ENCODE measurements around the gene UBE2C. TPM values are rescaled to one million over a fixed set of nuclear protein-coding genes. Genes with fewer than 3 reads are reported as not detected.
A peak's percentile ranks its signal among the peaks of the same experiment; 100 is the strongest.
"Not testable (repeated sequence)": the region's sequence is repeated elsewhere in the genome, so short reads cannot be mapped to it uniquely, and the experiment has no call there.

The UBE2C gene
- total RNA-seq, 2 experiments from 2014 or later, result 192 to 196 TPM

DNA sequence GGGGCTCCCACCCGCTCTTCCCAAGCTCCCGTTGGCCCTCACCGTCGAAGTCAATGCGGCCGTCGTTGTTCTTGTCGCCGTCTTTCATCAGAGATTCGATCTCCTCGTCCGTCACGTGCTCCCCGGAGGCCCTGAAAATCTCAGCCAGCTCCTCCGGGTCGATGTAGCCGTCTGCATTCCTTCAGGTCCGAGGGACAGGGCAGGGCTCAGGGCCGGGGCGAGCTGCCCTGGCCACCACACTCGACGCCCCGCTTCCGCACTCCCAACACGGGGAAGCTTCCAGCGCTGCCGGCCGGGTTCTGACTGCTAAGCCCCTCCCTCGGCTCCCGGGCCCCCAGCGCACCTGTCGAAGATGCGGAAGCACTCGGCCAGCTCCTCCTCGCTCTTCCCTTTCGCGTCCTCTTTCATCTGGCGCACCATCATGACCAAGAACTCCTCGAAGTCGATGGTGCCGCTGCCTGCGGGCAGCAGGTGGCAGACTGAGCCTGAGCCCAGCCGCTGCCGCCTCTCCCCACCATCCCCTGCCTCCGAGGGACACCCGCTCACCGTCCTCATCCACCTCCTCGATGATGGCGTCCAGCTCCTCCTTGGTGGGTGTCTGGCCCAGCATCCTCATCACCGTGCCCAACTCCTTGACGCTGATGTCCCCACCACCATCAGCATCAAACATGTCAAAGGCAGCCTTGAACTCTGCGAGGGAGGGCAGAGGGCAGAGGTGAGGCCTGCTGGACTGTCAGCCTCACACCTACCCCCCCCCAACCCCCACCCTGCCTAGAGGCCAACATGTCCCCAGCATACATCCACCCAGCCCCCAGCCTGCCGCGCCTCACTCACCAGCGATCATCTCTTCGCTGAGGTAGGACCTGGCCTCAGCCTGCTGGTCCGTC lies 11.7 kb downstream of the UBE2C start:
- Mint-ChIP-seq H3K4me3 (peak overlapping the region; percentile 48), H3K27me3 (peaks cover 23% of the 10 kb centered on the region), H3K27ac (no peak overlapping the region), H3K4me1 (ENCODE audit: low read depth) (peaks cover 14% of the 10 kb centered on the region), H3K36me3 (no peaks in the 10 kb centered on the region), H3K9me3 (no peaks in the 10 kb centered on the region)
- POLR2A ChIA-PET, result interaction anchor here (1.3 kb wide), 1 partner anchor 11 kb away, joined by 4 read pairs; no protein-coding TSS in a partner anchor
- DNase-seq, result peak; percentile 72
- intact Hi-C loops (cut with micrococcal nuclease), result no loop called here
- CTCF ChIA-PET, result interaction anchor here (0.7 to 3.1 kb wide), 18 partner anchors 10 to 351 kb away, joined by 3 to 15 read pairs (median 4); partner anchors contain the start of genes PCIF1, SNX21, UBE2C and ZSWIM1

GRCh38 chr20:45826381-45827019 lies 14.1 kb downstream of the UBE2C start:
- DNase-seq, result no peak
- Mint-ChIP-seq H3K27ac (no peak overlapping the region), H3K36me3 (no peaks in the 10 kb centered on the region), H3K4me1 (ENCODE audit: low read depth) (peaks cover 14% of the 10 kb centered on the region), H3K4me3 (no peak overlapping the region), H3K27me3 (peaks cover 23% of the 10 kb centered on the region), H3K9me3 (no peaks in the 10 kb centered on the region)
- intact Hi-C loops (cut with micrococcal nuclease), result no loop called here
- ChIA-PET CTCF (interaction anchor here (0.9 to 3.1 kb wide), 2 partner anchors 107 to 143 kb away, joined by 6 to 14 read pairs; no protein-coding TSS in a partner anchor), POLR2A (no interaction called here)

- no peak within 1 kb of the TSS for H3K4me3 Mint-ChIP-seq
- H3K36me3 Mint-ChIP-seq, result no peaks in the 10 kb centered on the region
- no peaks in the 10 kb centered on the region for H3K9me3 Mint-ChIP-seq
- H3K27ac Mint-ChIP-seq, result no peak within 1 kb of the TSS
- H3K27me3 Mint-ChIP-seq, result peaks cover 19% of the 10 kb centered on the region
- CTCF ChIA-PET, result interaction anchor here (0.9 kb wide), 1 partner anchor 107 kb away, joined by 6 read pairs; no protein-coding TSS in a partner anchor
- intact Hi-C loops (cut with micrococcal nuclease), result no loop called here
- DNase-seq, result no peak
- H3K4me1 Mint-ChIP-seq (ENCODE audit: low read depth), result peaks cover 14% of the 10 kb centered on the region
- POLR2A ChIA-PET, result no interaction called here
These were observed 14.7 kb downstream of the UBE2C start, which contains the start of gene TNNC2 for GRCh38 chr20:45827030-45827652. TSS of gene TNNC2 (minus strand) at chr20:45827312. CDS start at chr20:45827248, 64 bp downstream.

GRCh38 chr20:45827712-45828111 lies 15.3 kb downstream of the UBE2C start:
- Mint-ChIP-seq H3K4me1 (ENCODE audit: low read depth) (peaks cover 14% of the 10 kb centered on the region), H3K36me3 (no peaks in the 10 kb centered on the region), H3K27me3 (peaks cover 15% of the 10 kb centered on the region), H3K9me3 (no peaks in the 10 kb centered on the region), H3K4me3 (no peak overlapping the region), H3K27ac (no peak overlapping the region)
- ChIA-PET CTCF (no interaction called here), POLR2A (no interaction called here)
- DNase-seq, result no peak
- intact Hi-C loops (cut with micrococcal nuclease), result no loop called here

DNA sequence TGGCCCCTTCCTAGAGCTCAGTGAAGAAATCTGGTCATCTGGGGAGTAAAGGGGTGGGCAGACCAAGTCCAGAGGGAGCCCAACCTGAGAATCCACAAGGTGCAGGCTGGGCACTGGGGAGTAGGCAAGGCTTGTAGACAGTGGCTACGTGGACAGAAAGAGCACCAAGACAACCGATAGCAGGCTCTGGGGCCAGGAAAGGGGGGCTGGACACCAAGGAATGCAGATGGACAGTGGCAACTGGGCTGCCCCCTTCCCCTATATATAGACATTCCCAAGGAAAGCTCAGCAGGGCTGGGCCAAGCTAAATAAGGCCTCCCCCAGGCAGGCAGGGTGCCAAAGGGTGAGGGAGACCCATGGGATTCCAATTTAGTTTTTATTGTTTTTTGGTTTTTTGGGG lies 16.1 kb downstream of the UBE2C start:
- peaks cover 8% of the 10 kb centered on the region for H3K27me3 Mint-ChIP-seq
- no peaks in the 10 kb centered on the region for H3K36me3 Mint-ChIP-seq
- H3K4me1 Mint-ChIP-seq (ENCODE audit: low read depth), result peaks cover 17% of the 10 kb centered on the region
- intact Hi-C loops (cut with micrococcal nuclease), result no loop called here
- no peak for DNase-seq
- CTCF ChIA-PET, result no interaction called here
- POLR2A ChIA-PET, result no interaction called here
- H3K4me3 Mint-ChIP-seq, result no peak overlapping the region
- no peaks in the 10 kb centered on the region for H3K9me3 Mint-ChIP-seq
- H3K27ac Mint-ChIP-seq, result no peak overlapping the region

DNA sequence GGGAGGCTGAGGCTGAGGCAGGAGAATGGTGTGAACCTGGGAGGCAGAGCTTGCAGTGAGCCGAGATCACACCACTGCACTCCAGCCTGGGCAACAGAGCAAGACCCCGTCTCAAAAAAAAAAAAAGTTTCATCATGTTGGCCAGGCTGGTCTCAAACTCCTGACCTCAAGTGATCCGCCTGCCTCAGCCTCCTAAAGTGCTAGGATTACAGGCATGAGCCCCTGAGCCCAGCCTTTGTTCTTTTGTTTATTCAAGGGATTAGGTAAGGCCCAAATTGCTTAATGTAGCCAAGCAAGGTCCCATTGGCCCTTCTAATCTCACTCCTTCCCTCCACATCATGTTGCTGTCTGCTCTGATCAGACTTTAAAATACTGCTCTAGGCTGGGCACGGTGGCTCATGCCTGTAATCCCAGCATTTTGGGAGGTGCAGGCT lies 17.2 kb downstream of the UBE2C start:
- H3K27me3 Mint-ChIP-seq; H3K9me3 Mint-ChIP-seq; POLR2A ChIA-PET; H3K4me1 Mint-ChIP-seq (ENCODE audit: low read depth); H3K36me3 Mint-ChIP-seq; DNase-seq; H3K4me3 Mint-ChIP-seq; H3K27ac Mint-ChIP-seq: not testable (repeated sequence)
- intact Hi-C loops (cut with micrococcal nuclease), result loop anchor here (10.0 kb wide), 1 partner anchor 55 kb away; the partner anchor contains the start of genes SPATA25 and ZSWIM1
- CTCF ChIA-PET, result interaction anchor here (1.5 kb wide), 1 partner anchor 17 kb away, joined by 3 read pairs; no protein-coding TSS in a partner anchor

GRCh38 chr20:45832619-45833018 lies 20.2 kb downstream of the UBE2C start:
- H3K9me3 Mint-ChIP-seq, result no peaks in the 10 kb centered on the region
- H3K27me3 Mint-ChIP-seq, result no peaks in the 10 kb centered on the region
- peaks cover 13% of the 10 kb centered on the region for H3K4me1 Mint-ChIP-seq (ENCODE audit: low read depth)
- intact Hi-C loops (cut with micrococcal nuclease), result loop anchor here (10.0 kb wide), 1 partner anchor 52 kb away; the partner anchor contains the start of genes SPATA25 and ZSWIM1
- no peak overlapping the region for H3K27ac Mint-ChIP-seq
- ChIA-PET CTCF (interaction anchor here (2.3 to 2.6 kb wide), 2 partner anchors 8 to 137 kb away, joined by 9 to 10 read pairs; no protein-coding TSS in a partner anchor), POLR2A (interaction anchor here (1.3 kb wide), 1 partner anchor 16 kb away, joined by 3 read pairs; no protein-coding TSS in a partner anchor)
- peak overlapping the region; percentile 66 for H3K4me3 Mint-ChIP-seq
- DNase-seq, result no peak
- H3K36me3 Mint-ChIP-seq, result no peaks in the 10 kb centered on the region

- H3K9me3 Mint-ChIP-seq, result no peaks in the 10 kb centered on the region
- peak; percentile 61 for DNase-seq
- H3K4me1 Mint-ChIP-seq (ENCODE audit: low read depth), result peaks cover 13% of the 10 kb centered on the region
- no peak within 1 kb of the TSS for H3K27ac Mint-ChIP-seq
- H3K36me3 Mint-ChIP-seq, result no peaks in the 10 kb centered on the region
- H3K4me3 Mint-ChIP-seq, result peak within 1 kb of the TSS; percentile 66
- intact Hi-C loops (cut with micrococcal nuclease), result loop anchor here (10.0 kb wide), 1 partner anchor 52 kb away; the partner anchor contains the start of genes SPATA25 and ZSWIM1
- POLR2A ChIA-PET, result interaction anchor here (0.8 to 1.3 kb wide), 3 partner anchors 16 to 130 kb away, joined by 3 read pairs; partner anchors contain the start of gene UBE2C
- no peaks in the 10 kb centered on the region for H3K27me3 Mint-ChIP-seq
- CTCF ChIA-PET, result interaction anchor here (2.3 to 2.6 kb wide), 2 partner anchors 9 to 137 kb away, joined by 9 to 10 read pairs; no protein-coding TSS in a partner anchor
These were observed 20.8 kb downstream of the UBE2C start, which contains the start of gene SNX21 for GRCh38 chr20:45833030-45833882. TSS of gene SNX21 (plus strand) at chr20:45833799. CDS start at chr20:45833920, 121 bp downstream.

GRCh38 chr20:45833883-45834796 lies 21.7 kb downstream of the UBE2C start:
- no peaks in the 10 kb centered on the region for H3K9me3 Mint-ChIP-seq
- intact Hi-C loops (cut with micrococcal nuclease), result loop anchor here (10.0 kb wide), 1 partner anchor 51 kb away; the partner anchor contains the start of genes SPATA25 and ZSWIM1
- H3K27ac Mint-ChIP-seq, result no peak overlapping the region
- H3K4me3 Mint-ChIP-seq, result peak overlapping the region; percentile 49
- DNase-seq, result peak; percentile 60
- H3K36me3 Mint-ChIP-seq, result no peaks in the 10 kb centered on the region
- H3K4me1 Mint-ChIP-seq (ENCODE audit: low read depth), result peaks cover 13% of the 10 kb centered on the region
- H3K27me3 Mint-ChIP-seq, result no peaks in the 10 kb centered on the region
- ChIA-PET POLR2A (interaction anchor here (0.6 to 1.1 kb wide), 3 partner anchors 20 to 129 kb away, joined by 3 read pairs; partner anchors contain the start of gene UBE2C), CTCF (interaction anchor here (1.1 to 2.6 kb wide), 3 partner anchors 10 to 136 kb away, joined by 3 to 10 read pairs (median 9); no protein-coding TSS in a partner anchor)

DNA sequence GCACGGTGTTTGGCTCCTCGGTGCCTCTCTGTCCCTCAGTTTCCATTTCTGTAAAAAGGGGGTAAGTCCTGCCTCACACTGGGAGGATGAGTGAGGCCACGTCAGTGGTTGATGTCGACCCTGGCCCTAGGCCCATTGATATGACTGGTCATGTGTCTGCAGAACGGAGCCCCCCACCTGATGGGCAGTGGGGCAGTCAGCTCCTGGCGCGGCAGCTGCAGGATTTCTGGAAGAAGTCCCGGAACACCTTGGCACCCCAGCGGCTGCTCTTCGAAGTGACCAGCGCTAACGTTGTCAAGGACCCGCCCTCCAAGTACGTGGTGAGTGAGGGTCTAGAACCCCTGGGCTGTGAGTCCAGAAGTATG lies 22.3 kb downstream of the UBE2C start:
- H3K27ac Mint-ChIP-seq, result no peak overlapping the region
- H3K9me3 Mint-ChIP-seq, result no peaks in the 10 kb centered on the region
- intact Hi-C loops (cut with micrococcal nuclease), result loop anchor here (10.0 kb wide), 1 partner anchor 50 kb away; the partner anchor contains the start of genes SPATA25 and ZSWIM1
- H3K4me1 Mint-ChIP-seq (ENCODE audit: low read depth), result peaks cover 13% of the 10 kb centered on the region
- H3K27me3 Mint-ChIP-seq, result no peaks in the 10 kb centered on the region
- H3K4me3 Mint-ChIP-seq, result peak overlapping the region; percentile 49
- no peaks in the 10 kb centered on the region for H3K36me3 Mint-ChIP-seq
- CTCF ChIA-PET, result interaction anchor here (1.1 to 2.6 kb wide), 2 partner anchors 10 to 36 kb away, joined by 3 to 10 read pairs; no protein-coding TSS in a partner anchor
- no peak for DNase-seq
- POLR2A ChIA-PET, result interaction anchor here (0.6 to 1.1 kb wide), 2 partner anchors 20 to 22 kb away, joined by 3 read pairs; partner anchors contain the start of gene UBE2C

Measured in activated CD4-positive, alpha-beta memory T cell treated with anti-CD3 and anti-CD28 coated beads for 36 hours (primary cell).